Mesothelial cell of epicardium (in vitro differentiated cells): ENCODE measurements around the gene CP. TPM values are rescaled to one million over a fixed set of nuclear protein-coding genes. Genes with fewer than 3 reads are reported as not detected.
A peak's percentile ranks its signal among the peaks of the same experiment; 100 is the strongest.
"Not testable (repeated sequence)": the region's sequence is repeated elsewhere in the genome, so short reads cannot be mapped to it uniquely, and the experiment has no call there.

Experiments
- DNase-seq, 2 experiments: peaks; one replicate each; pipeline ENCODE4 v3.0.0; 2021; ENCODE audit warnings: low spot score in 2 of 2; ENCODE audit not compliant: unreplicated experiment in 2 of 2
- H3K27ac Mint-ChIP-seq: 2 replicates; pipeline ENCODE4 v1.8.0; 2021; ENCODE audit warnings: mixed read lengths
- H3K27me3 Mint-ChIP-seq: 2 replicates; pipeline ENCODE4 v1.8.0; 2021; ENCODE audit warnings: low read depth, mixed read lengths
- H3K36me3 Mint-ChIP-seq: 2 replicates; pipeline ENCODE4 v1.8.0; 2021; ENCODE audit warnings: mixed read lengths
- H3K4me1 Mint-ChIP-seq: 2 replicates; pipeline ENCODE4 v1.8.0; 2021; ENCODE audit warnings: mixed read lengths
- H3K4me3 Mint-ChIP-seq: 2 replicates; pipeline ENCODE4 v1.8.0; 2021; ENCODE audit warnings: mild to moderate bottlenecking, moderate library complexity, mixed read lengths
- H3K9me3 Mint-ChIP-seq: 2 replicates; pipeline ENCODE4 v1.8.0; 2021; ENCODE audit warnings: mixed read lengths
- total RNA-seq: library from RNA; stranded (reverse); gene quantifications from 3 replicates; pipeline ENCODE4 v1.2.1, GENCODE V29; 2021
- TF ChIP-seq, protein P1 (sequence below): fragments of 200-600 bp; sonication (generic); IDR thresholded peaks from one replicate; pipeline ENCODE4 v1.5.0; 2021; ENCODE audit warnings: antibody characterized with exemption; ENCODE audit not compliant: unreplicated experiment

Gene CP
- total RNA-seq, 1 donor from 2014 or later, result 22.6 TPM

DNA sequence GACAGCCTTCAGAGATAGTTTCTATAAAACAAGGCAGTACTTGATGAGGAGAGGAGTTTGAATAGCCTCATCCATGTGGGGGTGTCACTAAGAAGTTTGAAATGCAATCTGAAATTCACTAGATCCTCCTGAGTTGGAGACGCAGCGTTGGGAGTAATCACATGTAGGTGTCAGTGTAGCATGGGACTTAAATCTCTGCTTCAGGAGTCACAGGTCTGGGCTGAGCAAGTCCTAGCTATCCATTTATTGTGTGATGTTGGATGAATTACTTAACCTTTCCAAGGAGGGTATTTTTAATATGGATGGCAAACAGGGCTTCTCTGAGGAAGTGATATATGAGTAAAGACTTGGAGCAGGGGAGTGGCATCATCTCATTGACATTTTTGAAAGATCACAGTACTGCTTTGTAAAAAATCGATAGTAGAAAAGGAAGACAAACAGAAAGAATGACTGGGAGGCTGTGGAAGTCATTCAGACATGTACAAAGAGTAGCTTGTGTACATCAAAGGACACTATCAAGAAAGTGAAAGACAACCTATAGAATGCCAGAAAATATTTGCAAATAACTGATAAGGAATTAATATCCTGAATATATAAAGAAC is 17.1 kb downstream of the CP start:
- TF ChIP-seq, protein P1, sequence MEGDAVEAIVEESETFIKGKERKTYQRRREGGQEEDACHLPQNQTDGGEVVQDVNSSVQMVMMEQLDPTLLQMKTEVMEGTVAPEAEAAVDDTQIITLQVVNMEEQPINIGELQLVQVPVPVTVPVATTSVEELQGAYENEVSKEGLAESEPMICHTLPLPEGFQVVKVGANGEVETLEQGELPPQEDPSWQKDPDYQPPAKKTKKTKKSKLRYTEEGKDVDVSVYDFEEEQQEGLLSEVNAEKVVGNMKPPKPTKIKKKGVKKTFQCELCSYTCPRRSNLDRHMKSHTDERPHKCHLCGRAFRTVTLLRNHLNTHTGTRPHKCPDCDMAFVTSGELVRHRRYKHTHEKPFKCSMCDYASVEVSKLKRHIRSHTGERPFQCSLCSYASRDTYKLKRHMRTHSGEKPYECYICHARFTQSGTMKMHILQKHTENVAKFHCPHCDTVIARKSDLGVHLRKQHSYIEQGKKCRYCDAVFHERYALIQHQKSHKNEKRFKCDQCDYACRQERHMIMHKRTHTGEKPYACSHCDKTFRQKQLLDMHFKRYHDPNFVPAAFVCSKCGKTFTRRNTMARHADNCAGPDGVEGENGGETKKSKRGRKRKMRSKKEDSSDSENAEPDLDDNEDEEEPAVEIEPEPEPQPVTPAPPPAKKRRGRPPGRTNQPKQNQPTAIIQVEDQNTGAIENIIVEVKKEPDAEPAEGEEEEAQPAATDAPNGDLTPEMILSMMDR, result no peak
- peaks cover 59% of the 10 kb centered on the region for H3K4me1 Mint-ChIP-seq
- no peaks in the 10 kb centered on the region for H3K27me3 Mint-ChIP-seq
- H3K36me3 Mint-ChIP-seq, result no peaks in the 10 kb centered on the region
- DNase-seq, result no peak
- H3K27ac Mint-ChIP-seq, result peak overlapping the region; percentile 7
- peak overlapping the region; percentile 15 for H3K4me3 Mint-ChIP-seq
- no peaks in the 10 kb centered on the region for H3K9me3 Mint-ChIP-seq

DNA sequence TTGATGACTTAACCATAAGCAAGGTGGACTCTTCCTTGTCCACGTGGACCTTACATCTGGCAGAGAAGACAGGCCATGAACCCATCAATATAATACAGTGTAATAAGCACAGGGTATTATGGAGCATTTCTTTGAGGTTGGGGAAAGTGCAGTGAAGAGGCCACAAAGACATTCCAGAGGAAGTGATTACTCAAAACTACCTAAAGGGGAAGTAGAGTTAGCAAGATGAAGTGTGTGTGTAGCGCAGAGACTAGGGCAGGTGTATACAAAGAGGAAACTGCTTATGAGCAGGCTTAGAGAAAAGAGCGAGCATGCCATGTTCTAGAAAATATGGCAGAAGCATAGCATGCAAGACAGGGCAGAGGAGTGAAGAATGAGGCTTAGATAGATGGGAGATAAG is 17.9 kb downstream of the CP start:
- H3K27ac Mint-ChIP-seq, result peak overlapping the region; percentile 0
- no peak for DNase-seq

DNA sequence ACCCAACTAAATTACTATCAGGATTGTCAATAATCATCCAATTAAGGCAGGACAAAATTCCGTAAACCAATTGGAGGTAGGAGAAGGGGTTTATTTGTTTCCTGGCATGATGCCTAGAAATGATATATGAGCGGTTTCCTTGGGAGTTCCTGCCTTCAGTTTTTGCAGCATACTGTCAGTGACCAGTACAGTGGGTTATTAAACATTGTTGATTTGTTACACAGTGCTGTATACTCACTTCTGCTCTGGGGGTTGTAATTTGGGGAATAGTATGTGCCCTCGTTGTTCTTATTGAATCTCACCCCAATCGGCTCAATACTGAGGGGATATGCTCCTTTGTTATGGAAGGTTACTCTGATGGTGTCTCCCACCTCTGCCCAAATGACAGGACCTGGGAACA is 22.2 kb downstream of the CP start:
- no peaks in the 10 kb centered on the region for H3K9me3 Mint-ChIP-seq
- peak overlapping the region; percentile 94 for H3K27ac Mint-ChIP-seq
- H3K4me1 Mint-ChIP-seq, result peaks cover 47% of the 10 kb centered on the region
- TF ChIP-seq, protein P1, result no peak
- no peak overlapping the region for H3K4me3 Mint-ChIP-seq
- H3K36me3 Mint-ChIP-seq, result peaks cover 5% of the 10 kb centered on the region
- no peak for DNase-seq
- H3K27me3 Mint-ChIP-seq, result no peaks in the 10 kb centered on the region

More for the DNA sequence above, 17.9 kb downstream of the CP start:
- Mint-ChIP-seq H3K36me3 (no peaks in the 10 kb centered on the region), H3K4me1 (peaks cover 53% of the 10 kb centered on the region), H3K4me3 (no peak overlapping the region), H3K9me3 (no peaks in the 10 kb centered on the region), H3K27me3 (no peaks in the 10 kb centered on the region)
- TF ChIP-seq, protein P1, result no peak

DNA sequence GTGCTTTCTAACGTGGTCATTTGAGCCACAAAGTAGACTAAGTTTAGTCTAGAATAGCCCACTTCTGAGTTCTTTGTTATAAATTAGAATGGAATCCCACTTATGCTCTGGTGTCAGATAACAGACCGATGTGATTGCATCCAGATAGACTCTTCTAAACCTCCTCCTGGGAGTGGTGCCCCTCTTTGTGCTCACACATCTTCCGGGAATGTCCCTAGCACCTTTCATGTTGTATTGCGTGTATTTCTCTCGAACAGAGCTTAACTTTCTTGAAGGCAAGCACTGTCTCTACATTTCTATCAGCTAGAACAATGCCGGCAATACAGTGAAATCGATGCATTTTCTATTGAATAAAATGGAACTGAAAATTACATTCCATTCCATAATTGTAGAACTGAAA is 23.0 kb downstream of the CP start:
- Mint-ChIP-seq H3K4me3 (no peak overlapping the region), H3K27ac (peak overlapping the region; percentile 73), H3K9me3 (no peaks in the 10 kb centered on the region), H3K4me1 (peaks cover 42% of the 10 kb centered on the region), H3K36me3 (peaks cover 7% of the 10 kb centered on the region), H3K27me3 (no peaks in the 10 kb centered on the region)
- no peak for DNase-seq
- TF ChIP-seq, protein P1, result no peak

DNA sequence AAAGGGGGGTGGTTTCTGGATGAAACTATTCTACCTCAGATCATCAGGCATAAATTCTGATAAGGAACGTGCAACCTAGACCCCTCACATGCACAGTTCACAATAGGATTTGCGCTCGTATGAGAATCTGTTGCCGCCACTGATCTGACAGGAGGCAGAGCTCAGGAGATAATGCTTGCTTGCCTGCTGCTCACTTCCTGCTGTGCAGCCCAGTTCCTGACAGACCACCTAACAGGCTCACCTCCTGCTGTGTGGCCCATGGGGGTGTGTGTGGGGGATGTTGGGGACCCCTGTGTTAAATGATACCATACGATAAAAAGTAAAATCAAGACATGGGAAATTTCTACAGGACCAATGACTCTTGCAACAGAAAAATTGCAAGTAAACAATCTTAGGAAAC is 24.0 kb downstream of the CP start:
- H3K4me1 Mint-ChIP-seq, result peaks cover 44% of the 10 kb centered on the region
- TF ChIP-seq, protein P1, result no peak
- no peak for DNase-seq
- peak overlapping the region; percentile 73 for H3K27ac Mint-ChIP-seq
- no peaks in the 10 kb centered on the region for H3K27me3 Mint-ChIP-seq
- H3K9me3 Mint-ChIP-seq, result no peaks in the 10 kb centered on the region
- H3K4me3 Mint-ChIP-seq, result peak overlapping the region; percentile 58
- peaks cover 7% of the 10 kb centered on the region for H3K36me3 Mint-ChIP-seq

DNA sequence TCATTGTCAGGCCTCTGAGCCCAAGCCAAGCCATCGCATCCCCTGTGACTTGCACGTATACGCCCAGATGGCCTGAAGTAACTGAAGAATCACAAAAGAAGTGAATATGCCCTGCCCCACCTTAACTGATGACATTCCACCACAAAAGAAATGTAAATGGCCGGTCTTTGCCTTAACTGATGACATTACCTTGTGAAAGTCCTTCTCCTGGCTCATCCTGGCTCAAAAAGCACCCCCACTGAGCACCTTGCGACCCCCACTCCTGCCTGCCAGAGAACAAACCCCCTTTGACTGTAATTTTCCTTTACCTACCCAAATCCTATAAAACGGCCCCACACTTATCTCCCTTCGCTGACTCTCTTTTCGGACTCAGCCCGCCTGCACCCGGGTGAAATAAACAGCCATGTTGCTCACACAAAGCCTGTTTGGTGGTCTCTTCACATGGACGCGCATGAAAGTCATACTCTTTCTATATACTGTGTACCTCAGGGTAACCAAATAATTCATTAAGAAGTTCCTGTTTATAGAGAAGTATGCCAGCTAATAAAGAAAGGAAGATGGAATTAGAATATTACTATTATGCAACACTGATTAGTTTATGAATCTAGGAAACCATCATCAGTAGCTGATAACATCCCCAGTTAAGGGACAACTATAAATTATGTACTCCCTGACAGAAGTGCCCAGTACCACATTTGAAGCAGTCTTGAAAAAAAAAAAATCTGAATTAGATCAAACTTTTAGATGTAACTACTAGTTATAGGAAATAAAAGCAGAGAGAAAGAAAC is 24.6 kb downstream of the CP start:
- H3K9me3 Mint-ChIP-seq, H3K27me3 Mint-ChIP-seq, H3K36me3 Mint-ChIP-seq, DNase-seq: not testable (repeated sequence)
- peak overlapping the region; percentile 73 for H3K27ac Mint-ChIP-seq
- peaks cover 41% of the 10 kb centered on the region for H3K4me1 Mint-ChIP-seq
- H3K4me3 Mint-ChIP-seq, result peak overlapping the region; percentile 58
